Nephron (organoid): Measurements from ENCODE around the gene VLDLR.

Source experiments
- H3K27ac Mint-ChIP-seq, 3 experiments: 2 replicates each; pipeline ENCODE4 v1.8.0; 2020; ENCODE audit warnings: mixed read lengths in 3 of 3, mild to moderate bottlenecking in 2 of 3, moderate library complexity in 1 of 3
- H3K27me3 Mint-ChIP-seq: 2 replicates; pipeline ENCODE4 v1.8.0; 2021; ENCODE audit warnings: low read depth, mild to moderate bottlenecking, moderate library complexity, mixed read lengths
- H3K36me3 Mint-ChIP-seq: 2 replicates; pipeline ENCODE4 v1.8.0; 2020; ENCODE audit warnings: low read depth, mixed read lengths
- H3K4me1 Mint-ChIP-seq: 2 replicates; pipeline ENCODE4 v1.8.0; 2020; ENCODE audit warnings: mixed read lengths
- H3K4me3 Mint-ChIP-seq, 3 experiments: 2 replicates each; pipeline ENCODE4 v1.8.0; 2020; ENCODE audit warnings: mild to moderate bottlenecking in 3 of 3, mixed read lengths in 3 of 3, moderate library complexity in 2 of 3
- H3K9me3 Mint-ChIP-seq: 2 replicates; pipeline ENCODE4 v1.8.0; 2020; ENCODE audit warnings: mixed read lengths
- TF ChIP-seq, protein P1 (sequence below), 3 experiments: fragments of 200-600 bp; sonication (generic); IDR thresholded peaks; one replicate each; pipeline ENCODE4 v1.5.0; 2021; ENCODE audit warnings: antibody characterized with exemption in 3 of 3; ENCODE audit not compliant: unreplicated experiment in 3 of 3

VLDLR gene

DNA sequence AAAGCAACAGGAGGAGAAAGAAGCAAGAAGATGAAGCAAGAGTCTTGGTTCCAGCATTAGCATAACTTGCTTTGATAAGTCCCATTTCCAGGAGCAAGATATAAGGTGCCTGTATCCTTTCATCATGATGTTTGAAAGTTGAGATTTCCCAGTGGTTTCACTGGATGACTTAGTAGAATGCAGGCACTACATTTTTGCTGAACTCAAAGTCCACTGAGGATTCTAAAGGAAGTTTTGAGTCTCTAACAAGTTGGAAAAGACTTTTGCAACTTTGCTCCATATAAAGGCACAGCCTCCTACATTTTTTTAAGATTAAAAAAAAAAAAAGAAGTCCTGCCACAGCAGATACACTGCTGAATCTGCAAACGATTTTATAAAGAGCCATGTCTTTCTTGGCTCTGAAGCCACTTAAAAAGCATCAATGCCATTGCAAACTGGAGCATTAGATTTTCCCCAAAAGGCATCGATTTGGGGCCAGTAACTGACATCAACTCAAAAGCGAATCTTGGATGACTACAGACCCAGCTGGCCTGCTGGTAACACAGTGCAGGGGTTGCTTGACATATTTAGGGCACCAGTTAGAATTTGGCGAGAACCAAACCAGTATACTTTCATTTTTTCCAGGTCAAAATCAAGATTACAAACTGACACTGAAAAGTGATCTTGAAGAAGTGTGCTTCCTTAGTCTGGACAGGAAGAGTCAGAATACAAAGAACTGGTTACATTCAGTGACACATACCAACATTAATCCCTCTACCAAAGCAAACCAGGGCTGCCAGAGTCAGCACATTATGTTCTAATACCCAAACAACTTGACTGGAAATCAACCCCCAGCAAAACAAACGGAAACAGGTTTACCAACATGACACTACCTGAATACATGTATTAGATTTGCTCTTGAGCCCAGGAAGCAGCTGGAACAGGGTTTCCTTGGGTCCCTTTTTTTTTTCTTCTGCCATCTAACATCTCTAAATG lies 56.6 kb downstream of the VLDLR start:
- Mint-ChIP-seq H3K27ac (no peak overlapping the region), H3K9me3 (no peaks in the 10 kb centered on the region), H3K36me3 (no peaks in the 10 kb centered on the region), H3K4me3 (no peak overlapping the region), H3K27me3 (no peaks in the 10 kb centered on the region), H3K4me1 (peaks cover 19% of the 10 kb centered on the region)
- TF ChIP-seq, protein P1, sequence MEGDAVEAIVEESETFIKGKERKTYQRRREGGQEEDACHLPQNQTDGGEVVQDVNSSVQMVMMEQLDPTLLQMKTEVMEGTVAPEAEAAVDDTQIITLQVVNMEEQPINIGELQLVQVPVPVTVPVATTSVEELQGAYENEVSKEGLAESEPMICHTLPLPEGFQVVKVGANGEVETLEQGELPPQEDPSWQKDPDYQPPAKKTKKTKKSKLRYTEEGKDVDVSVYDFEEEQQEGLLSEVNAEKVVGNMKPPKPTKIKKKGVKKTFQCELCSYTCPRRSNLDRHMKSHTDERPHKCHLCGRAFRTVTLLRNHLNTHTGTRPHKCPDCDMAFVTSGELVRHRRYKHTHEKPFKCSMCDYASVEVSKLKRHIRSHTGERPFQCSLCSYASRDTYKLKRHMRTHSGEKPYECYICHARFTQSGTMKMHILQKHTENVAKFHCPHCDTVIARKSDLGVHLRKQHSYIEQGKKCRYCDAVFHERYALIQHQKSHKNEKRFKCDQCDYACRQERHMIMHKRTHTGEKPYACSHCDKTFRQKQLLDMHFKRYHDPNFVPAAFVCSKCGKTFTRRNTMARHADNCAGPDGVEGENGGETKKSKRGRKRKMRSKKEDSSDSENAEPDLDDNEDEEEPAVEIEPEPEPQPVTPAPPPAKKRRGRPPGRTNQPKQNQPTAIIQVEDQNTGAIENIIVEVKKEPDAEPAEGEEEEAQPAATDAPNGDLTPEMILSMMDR (IDR thresholded peaks at IDR 0.05; ENCODE audit: unreplicated experiment in 3 of 3) = no peak

DNA sequence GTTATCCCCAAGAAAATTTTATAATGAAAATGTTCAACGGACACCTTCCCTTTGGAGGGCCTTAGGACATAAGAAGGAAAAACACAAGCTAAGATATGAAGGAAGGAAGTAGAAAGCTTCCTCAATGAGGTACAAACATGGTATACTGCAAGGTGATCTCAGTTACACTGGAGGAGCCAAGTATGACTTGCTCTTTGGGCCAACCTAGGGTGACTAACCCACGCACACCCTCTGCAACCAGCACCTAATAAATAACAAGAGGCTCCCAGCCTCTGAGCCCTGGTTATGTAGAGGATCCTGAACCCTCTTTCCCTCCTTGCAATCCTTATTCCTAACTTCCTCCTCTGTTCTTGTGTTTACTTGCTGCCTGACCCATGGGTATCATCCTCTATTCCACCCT lies 57.4 kb downstream of the VLDLR start:
- no peaks in the 10 kb centered on the region for H3K36me3 Mint-ChIP-seq
- peaks cover 15% of the 10 kb centered on the region for H3K4me1 Mint-ChIP-seq
- no peaks in the 10 kb centered on the region for H3K9me3 Mint-ChIP-seq
- H3K4me3 Mint-ChIP-seq = no peak overlapping the region
- H3K27ac Mint-ChIP-seq = no peak overlapping the region
- no peaks in the 10 kb centered on the region for H3K27me3 Mint-ChIP-seq
- TF ChIP-seq, protein P1 (IDR thresholded peaks at IDR 0.05; ENCODE audit: unreplicated experiment in 3 of 3) = no peak

DNA sequence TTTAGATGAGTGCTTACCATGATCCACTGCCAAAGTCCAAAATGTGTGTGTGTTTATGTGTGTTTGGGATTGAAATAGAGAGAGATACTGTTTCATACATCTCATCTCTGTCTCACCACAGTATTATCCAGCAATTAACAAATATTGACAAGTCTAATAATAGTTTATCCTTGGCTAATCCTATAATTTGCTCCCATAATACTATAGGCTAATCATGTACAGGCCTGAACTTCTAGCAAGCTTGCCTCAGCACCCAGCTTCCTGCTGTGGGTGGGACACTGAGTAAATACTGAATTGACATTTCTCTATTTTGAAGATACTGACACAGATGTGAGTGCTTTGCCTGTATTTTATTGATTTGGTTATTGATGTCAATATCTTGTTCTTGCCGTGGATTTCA lies 60.4 kb downstream of the VLDLR start:
- Mint-ChIP-seq H3K9me3 (no peaks in the 10 kb centered on the region), H3K27ac (no peak overlapping the region), H3K36me3 (no peaks in the 10 kb centered on the region), H3K27me3 (no peaks in the 10 kb centered on the region), H3K4me1 (no peaks in the 10 kb centered on the region), H3K4me3 (no peak overlapping the region)
- TF ChIP-seq, protein P1 (IDR thresholded peaks at IDR 0.05; ENCODE audit: unreplicated experiment in 3 of 3) = no peak

DNA sequence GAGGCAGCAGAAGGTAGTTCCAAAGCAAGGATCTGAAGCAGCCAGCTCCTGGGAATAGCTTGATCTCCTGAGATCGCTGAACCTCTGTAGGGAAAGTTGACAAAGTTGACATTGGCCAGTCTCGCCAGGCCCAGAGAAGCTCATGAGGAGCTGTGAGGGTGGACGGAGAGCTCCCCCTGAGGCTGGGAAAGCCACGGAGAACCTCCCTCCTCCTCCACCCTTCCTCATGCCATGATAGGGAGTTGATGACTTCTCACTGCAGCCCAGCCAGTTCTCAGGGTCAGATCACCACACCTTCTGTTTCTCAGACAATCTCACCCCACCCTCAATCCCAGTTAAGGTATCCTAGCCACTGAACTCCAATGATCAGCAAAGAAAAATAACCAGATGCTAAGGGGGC lies 65.3 kb downstream of the VLDLR start:
- H3K27me3 Mint-ChIP-seq = no peaks in the 10 kb centered on the region
- H3K4me1 Mint-ChIP-seq = peaks cover 8% of the 10 kb centered on the region
- no peak overlapping the region for H3K4me3 Mint-ChIP-seq
- H3K27ac Mint-ChIP-seq = no peak overlapping the region
- no peaks in the 10 kb centered on the region for H3K9me3 Mint-ChIP-seq
- H3K36me3 Mint-ChIP-seq = no peaks in the 10 kb centered on the region
- TF ChIP-seq, protein P1 (IDR thresholded peaks at IDR 0.05; ENCODE audit: unreplicated experiment in 3 of 3) = no peak

DNA sequence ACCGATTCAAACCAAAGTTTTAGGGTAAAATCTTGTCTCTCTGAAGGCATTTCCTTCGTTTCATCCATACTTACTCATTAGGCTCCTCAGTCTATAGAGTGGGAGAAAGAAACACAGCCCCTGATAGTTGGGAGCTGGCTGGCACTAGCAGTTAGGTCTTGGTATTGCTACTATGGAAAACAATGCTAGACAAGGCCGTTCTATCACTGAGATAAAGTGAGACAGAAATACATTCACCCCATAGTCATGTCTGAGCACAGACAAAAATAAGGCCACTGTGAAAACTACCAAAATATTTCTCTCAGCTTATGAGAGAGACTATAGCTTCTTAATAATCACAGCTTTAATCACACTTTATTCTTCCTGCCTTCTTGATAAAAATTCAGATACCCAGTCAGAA lies 67.0 kb downstream of the VLDLR start:
- H3K4me1 Mint-ChIP-seq = peaks cover 18% of the 10 kb centered on the region

More for the DNA sequence above, 67.0 kb downstream of the VLDLR start:
- Mint-ChIP-seq H3K27ac (no peak overlapping the region), H3K27me3 (no peaks in the 10 kb centered on the region), H3K4me3 (no peak overlapping the region), H3K9me3 (no peaks in the 10 kb centered on the region), H3K36me3 (no peaks in the 10 kb centered on the region)
- TF ChIP-seq, protein P1 (IDR thresholded peaks at IDR 0.05; ENCODE audit: unreplicated experiment in 3 of 3) = no peak
